ENCODE results near the gene FUBP3. TPM values are rescaled to one million over a fixed set of nuclear protein-coding genes. Genes with fewer than 3 reads are reported as not detected.

FUBP3 gene
- polyA plus RNA-seq, 1 donor from 2014 or later, result 29.3 TPM

DNA sequence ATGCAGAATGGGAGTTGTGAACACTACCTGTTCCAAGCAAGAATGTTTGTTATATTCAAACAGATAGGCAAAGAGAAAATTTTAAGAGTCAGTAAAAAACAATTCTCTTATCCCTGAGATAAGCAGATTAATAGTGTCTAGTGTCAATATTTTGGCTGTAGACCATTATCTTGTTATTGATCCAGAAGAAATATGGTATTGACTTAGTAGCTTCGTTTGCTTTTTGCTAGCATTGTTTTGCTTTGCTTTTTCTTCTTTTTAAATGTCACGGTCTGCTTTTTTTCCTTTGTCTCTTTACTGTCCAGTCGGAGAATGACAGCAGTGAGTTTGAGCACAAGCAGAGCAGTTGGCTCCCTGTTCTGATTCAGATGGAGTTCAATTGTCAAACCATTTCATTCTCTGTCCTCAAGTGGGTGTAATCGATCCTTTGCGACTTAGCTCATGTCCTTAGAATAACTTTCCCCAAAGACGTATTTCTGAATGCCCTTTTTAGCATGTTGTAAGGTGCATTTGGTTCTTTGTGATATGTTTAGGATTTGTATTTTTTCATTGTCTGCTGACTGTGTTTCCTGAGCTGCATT lies 29.3 kb downstream of the FUBP3 start:
- peaks cover 9% of the 10 kb centered on the region for H3K36me3 Mint-ChIP-seq
- H3K27ac Mint-ChIP-seq, result no peak overlapping the region
- H3K27me3 Mint-ChIP-seq, result no peaks in the 10 kb centered on the region
- H3K4me1 Mint-ChIP-seq, result peaks cover 0 to 6% (median 1%) of the 10 kb centered on the region in 3 donors
- no peaks in the 10 kb centered on the region for H3K9me3 Mint-ChIP-seq
- no peak overlapping the region for H3K4me3 Mint-ChIP-seq

GRCh38 chr9:130609163-130609562 lies 29.8 kb downstream of the FUBP3 start:
- Mint-ChIP-seq H3K27ac (no peak overlapping the region), H3K4me1 (peaks cover 0 to 6% (median 1%) of the 10 kb centered on the region in 3 donors), H3K27me3 (no peaks in the 10 kb centered on the region), H3K36me3 (peaks cover 9% of the 10 kb centered on the region), H3K4me3 (no peak overlapping the region), H3K9me3 (no peaks in the 10 kb centered on the region)

- H3K4me3 Mint-ChIP-seq, result no peak overlapping the region
- H3K36me3 Mint-ChIP-seq, result peaks cover 8% of the 10 kb centered on the region
- H3K4me1 Mint-ChIP-seq, result peaks cover 0 to under 1% (median under 1%) of the 10 kb centered on the region in 3 donors
- H3K9me3 Mint-ChIP-seq, result no peaks in the 10 kb centered on the region
- H3K27ac Mint-ChIP-seq, result no peak overlapping the region
- H3K27me3 Mint-ChIP-seq, result no peaks in the 10 kb centered on the region
Observed at GRCh38 chr9:130610862-130611707, 31.7 kb downstream of the FUBP3 start.

GRCh38 chr9:130616451-130616850 lies 37.1 kb downstream of the FUBP3 start:
- Mint-ChIP-seq H3K9me3 (no peaks in the 10 kb centered on the region), H3K27ac (no peak overlapping the region), H3K27me3 (no peaks in the 10 kb centered on the region), H3K4me3 (no peak overlapping the region), H3K4me1 (no peaks in the 10 kb centered on the region), H3K36me3 (no peaks in the 10 kb centered on the region)

DNA sequence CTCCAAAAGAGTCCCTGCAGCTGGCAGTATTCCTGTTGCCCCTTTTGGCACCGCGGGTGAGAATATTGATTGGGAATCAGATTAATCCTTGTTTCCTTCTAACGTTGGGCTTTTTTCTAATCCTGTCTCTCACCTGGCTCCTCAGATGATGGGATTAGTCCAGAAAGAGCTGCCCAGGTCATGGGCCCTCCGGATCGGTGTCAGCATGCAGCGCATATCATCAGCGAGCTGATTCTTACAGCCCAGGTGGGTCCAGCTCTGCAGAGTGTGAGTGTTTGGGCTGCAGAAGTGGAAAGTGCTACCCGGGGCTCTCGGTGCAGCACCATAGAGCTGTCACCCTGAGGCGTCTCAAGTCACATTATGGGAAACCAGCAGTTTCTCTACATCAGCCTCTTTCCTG lies 44.1 kb downstream of the FUBP3 start:
- H3K36me3 Mint-ChIP-seq, result peaks cover 2% of the 10 kb centered on the region
- H3K27me3 Mint-ChIP-seq, result no peaks in the 10 kb centered on the region
- no peak overlapping the region for H3K4me3 Mint-ChIP-seq
- no peak overlapping the region for H3K27ac Mint-ChIP-seq
- no peaks in the 10 kb centered on the region for H3K4me1 Mint-ChIP-seq
- no peaks in the 10 kb centered on the region for H3K9me3 Mint-ChIP-seq

- Mint-ChIP-seq H3K36me3 (peaks cover 2% of the 10 kb centered on the region), H3K27ac (no peak overlapping the region), H3K27me3 (no peaks in the 10 kb centered on the region), H3K9me3 (no peaks in the 10 kb centered on the region), H3K4me3 (no peak overlapping the region), H3K4me1 (no peaks in the 10 kb centered on the region)
Observed at GRCh38 chr9:130624154-130624553, 44.8 kb downstream of the FUBP3 start.

DNA sequence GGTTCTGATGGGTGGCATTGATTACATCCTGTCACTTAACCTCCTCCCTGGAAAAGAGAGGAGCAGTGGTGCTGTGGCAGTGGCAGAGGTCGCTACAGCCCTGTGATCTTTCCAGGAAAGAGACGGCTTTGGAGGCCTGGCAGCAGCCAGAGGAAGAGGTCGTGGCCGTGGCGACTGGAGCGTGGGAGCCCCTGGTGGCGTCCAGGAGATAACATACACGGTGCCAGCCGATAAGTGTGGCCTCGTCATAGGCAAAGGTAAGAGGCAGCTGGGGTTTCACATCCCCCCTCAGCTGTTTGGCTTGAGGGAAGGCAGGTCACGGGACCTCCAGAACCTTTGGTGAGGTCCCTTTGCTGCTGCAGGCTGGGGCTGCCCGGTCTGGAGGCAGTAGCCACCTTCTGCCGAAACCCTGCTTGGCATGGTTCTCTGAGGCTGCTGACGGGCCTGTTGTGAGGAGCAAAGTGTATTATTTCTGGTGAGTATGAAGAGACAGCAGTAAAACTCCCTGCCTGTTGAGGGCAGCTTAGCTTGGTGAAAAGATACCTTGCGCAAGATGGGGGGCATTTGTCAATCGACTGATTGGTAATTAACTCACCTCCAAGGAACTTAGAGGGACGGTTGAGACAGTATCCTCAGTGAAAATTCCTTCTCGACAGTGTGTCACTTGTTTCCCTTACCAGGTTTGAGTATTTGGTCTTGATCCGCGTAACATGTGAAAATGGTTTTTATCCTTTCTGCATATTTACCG lies 47.0 kb downstream of the FUBP3 start:
- Mint-ChIP-seq H3K27ac (no peak overlapping the region), H3K9me3 (no peaks in the 10 kb centered on the region), H3K36me3 (peaks cover 2% of the 10 kb centered on the region), H3K4me1 (no peaks in the 10 kb centered on the region), H3K4me3 (no peak overlapping the region), H3K27me3 (no peaks in the 10 kb centered on the region)

DNA sequence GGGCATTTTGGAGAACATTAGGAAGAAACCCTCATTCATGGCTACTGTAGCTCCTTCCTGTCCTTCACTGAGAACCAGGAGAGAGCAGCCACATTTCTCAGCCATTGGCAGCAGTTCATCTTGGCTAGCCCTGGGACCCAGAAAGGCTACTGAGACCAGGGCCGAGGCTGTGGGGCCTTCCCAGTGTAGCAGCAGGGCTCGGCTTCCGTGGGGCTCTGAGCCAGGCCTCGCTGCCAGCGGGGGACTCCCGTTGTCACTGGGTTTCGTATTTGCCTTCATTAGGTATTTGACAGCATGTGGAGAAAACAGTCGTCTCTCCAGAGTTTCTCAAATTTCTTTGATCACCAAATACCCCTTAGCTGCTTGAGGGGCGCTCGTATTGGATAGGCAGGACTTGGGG lies 47.7 kb downstream of the FUBP3 start:
- H3K36me3 Mint-ChIP-seq, result peaks cover 2% of the 10 kb centered on the region
- no peak overlapping the region for H3K4me3 Mint-ChIP-seq
- no peak overlapping the region for H3K27ac Mint-ChIP-seq
- H3K27me3 Mint-ChIP-seq, result no peaks in the 10 kb centered on the region
- no peaks in the 10 kb centered on the region for H3K4me1 Mint-ChIP-seq
- H3K9me3 Mint-ChIP-seq, result no peaks in the 10 kb centered on the region

- Mint-ChIP-seq H3K4me1 (no peaks in the 10 kb centered on the region), H3K9me3 (no peaks in the 10 kb centered on the region), H3K27ac (no peak overlapping the region), H3K27me3 (no peaks in the 10 kb centered on the region), H3K4me3 (no peak overlapping the region), H3K36me3 (peaks cover 2% of the 10 kb centered on the region)
Observed at GRCh38 chr9:130627896-130628792, 48.8 kb downstream of the FUBP3 start.

DNA sequence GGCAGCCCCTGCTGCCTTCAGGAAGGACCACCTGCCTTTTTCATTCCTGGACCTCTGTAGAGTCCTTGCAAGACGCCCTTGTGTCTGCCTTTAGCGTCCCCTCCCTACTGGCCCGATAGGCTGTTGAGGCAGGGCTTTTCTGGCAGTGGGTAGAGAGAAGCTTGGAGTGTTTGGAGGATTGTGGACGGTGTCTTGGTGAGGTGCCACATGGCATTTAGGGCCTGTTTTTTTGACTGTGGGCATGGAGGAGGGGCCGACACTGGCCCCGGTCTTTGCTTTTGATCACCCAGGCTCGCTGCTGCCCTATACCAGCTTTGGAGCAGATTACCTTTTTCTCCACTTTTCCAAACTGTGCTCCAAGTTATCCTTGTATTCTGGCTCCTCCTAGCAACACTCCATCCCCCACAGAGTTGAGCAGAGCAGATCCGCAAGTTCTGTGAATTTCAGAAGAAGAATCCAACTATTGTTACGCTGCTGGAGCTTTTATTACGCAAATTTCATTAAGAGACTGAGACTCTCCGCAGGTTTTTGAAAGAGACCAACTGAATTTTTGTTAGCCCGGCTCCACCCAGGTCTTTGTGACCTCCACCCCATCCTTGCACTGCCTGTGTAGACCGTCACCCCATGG lies 50.2 kb downstream of the FUBP3 start:
- Mint-ChIP-seq H3K36me3 (no peaks in the 10 kb centered on the region), H3K9me3 (no peaks in the 10 kb centered on the region), H3K4me1 (no peaks in the 10 kb centered on the region), H3K27me3 (no peaks in the 10 kb centered on the region), H3K4me3 (no peak overlapping the region), H3K27ac (no peak overlapping the region)

DNA sequence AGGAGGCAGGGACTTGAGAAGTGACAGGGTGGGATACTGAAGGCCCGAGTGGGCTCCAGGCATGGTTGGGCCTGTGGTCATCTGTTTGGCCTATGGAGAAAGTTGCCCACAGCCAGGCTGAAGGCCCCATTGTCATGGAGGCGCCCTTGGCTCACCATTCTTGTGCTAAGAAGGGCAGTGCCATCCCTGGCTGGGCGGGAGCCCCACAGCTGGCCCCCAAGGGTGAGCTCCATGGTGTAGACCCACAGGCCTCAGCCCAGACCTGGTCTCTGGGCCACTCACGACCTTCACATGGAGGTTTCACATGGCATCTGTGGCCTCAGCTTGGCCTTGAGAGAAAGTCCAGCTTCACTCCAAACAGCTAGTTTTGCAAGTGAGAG lies 50.7 kb downstream of the FUBP3 start:
- H3K9me3 Mint-ChIP-seq, result no peaks in the 10 kb centered on the region
- H3K27me3 Mint-ChIP-seq, result no peaks in the 10 kb centered on the region
- H3K36me3 Mint-ChIP-seq, result peaks cover 5% of the 10 kb centered on the region
- no peak overlapping the region for H3K27ac Mint-ChIP-seq
- H3K4me3 Mint-ChIP-seq, result no peak overlapping the region
- no peaks in the 10 kb centered on the region for H3K4me1 Mint-ChIP-seq

DNA sequence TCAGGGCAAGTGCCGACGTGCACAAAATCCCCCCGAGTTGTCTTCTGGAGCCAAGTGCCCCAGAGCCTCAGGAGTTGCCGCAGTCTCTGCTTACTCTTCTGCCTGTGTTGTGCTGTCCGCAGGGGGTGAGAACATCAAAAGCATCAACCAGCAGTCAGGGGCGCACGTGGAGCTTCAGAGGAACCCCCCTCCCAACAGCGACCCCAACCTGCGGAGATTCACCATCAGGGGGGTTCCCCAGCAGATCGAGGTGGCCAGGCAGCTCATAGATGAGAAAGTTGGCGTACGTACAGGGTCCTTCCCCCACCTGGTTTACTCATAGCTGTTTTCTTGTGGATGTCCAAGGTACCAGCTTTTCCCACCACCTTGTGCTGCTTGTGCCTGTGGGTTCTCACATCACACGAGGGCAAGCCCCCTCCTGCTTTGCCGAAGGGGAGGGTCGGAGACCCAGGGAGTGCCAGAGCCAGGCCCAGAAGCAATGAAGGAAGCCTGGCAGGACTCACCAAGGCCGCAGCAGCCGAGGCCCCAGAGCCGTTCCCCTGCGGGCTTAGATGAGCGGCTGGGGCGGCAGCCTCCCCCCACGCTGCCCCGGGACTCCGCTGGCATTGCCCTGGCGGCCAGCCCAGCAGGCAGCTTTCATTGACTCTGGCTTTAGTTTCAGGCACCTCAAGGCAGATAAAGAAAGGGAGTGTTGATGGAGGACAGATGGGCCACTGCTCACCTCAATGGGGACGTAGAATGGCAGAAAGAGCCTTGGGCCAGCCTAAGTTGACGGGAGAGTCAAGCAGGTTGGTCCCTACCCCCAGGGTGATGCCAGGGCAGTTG lies 51.3 kb downstream of the FUBP3 start:
- Mint-ChIP-seq H3K36me3 (peaks cover 5% of the 10 kb centered on the region), H3K4me1 (no peaks in the 10 kb centered on the region), H3K27ac (no peak overlapping the region), H3K27me3 (no peaks in the 10 kb centered on the region), H3K4me3 (no peak overlapping the region), H3K9me3 (no peaks in the 10 kb centered on the region)

GRCh38 chr9:130631331-130632080 lies 52.1 kb downstream of the FUBP3 start:
- no peak overlapping the region for H3K27ac Mint-ChIP-seq

More at GRCh38 chr9:130631331-130632080, 52.1 kb downstream of the FUBP3 start:
- H3K4me3 Mint-ChIP-seq, result no peak overlapping the region
- no peaks in the 10 kb centered on the region for H3K4me1 Mint-ChIP-seq
- H3K27me3 Mint-ChIP-seq, result no peaks in the 10 kb centered on the region
- H3K36me3 Mint-ChIP-seq, result peaks cover 5% of the 10 kb centered on the region
- H3K9me3 Mint-ChIP-seq, result no peaks in the 10 kb centered on the region
